Body of pancreas (tissue), 4 donors: ENCODE results near the gene ACACA.

Experiments used
- CTCF ChIP-seq, 7 experiments: fragments of 450-650 bp in 4 of 7; fragments of 200-600 bp in 3 of 7; sonication (generic) in 3 of 7; IDR thresholded peaks; one replicate each; pipeline ENCODE4 v1.5.1; 2016 to 2019; ENCODE audit warnings: antibody characterized with exemption in 7 of 7
- POLR2A ChIP-seq, 3 donors: fragments of 450-650 bp; IDR thresholded peaks; one replicate each; pipeline ENCODE4 v1.6.1; 2016; ENCODE audit warnings: antibody characterized with exemption in 3 of 3, mild to moderate bottlenecking in 2 of 3

GRCh38 chr17:37054894-37055293, 351.7 kb downstream of the ACACA start:
- TF ChIP-seq CTCF (IDR thresholded peaks at IDR 0.05) (no peak), POLR2A (IDR thresholded peaks at IDR 0.05) (no peak)
